CD1c-positive myeloid dendritic cell (primary cell): ENCODE measurements around the gene MYO9B.
"Not testable (repeated sequence)": the region's sequence is repeated elsewhere in the genome, so short reads cannot be mapped to it uniquely, and the experiment has no call there.

Experiments
- DNase-seq: peaks from one replicate; pipeline ENCODE4 v3.0.0-alpha.2; 2016; ENCODE audit errors: extremely low spot score

Gene MYO9B

GRCh38 chr19:17180997-17181702 lies 105.6 kb downstream of the MYO9B start:
- no peak for DNase-seq

DNA sequence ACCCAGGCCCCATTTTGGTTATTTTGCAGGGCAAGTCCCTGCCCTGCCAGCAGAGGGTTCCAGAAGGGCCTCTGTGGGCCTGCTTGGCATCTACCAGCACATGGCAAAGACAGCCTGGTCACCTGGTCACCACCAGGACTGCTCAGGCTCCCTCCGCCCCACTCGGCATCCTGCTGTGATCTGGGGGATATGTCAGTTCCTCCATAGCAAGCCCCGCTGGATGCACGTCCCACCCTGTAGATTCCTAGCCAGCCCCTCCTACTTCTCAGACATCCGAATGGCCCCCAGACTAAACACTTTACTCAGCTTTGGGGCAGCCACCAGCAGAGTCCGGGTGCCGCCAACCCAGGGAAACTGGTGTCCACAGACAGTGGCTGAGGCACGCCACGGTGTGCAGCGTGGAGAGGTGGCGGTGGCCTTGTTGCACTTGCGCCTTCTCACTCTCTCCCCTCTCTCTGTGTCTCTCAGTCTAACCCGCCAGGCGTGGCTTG lies 107.7 kb downstream of the MYO9B start:
- no peak for DNase-seq

DNA sequence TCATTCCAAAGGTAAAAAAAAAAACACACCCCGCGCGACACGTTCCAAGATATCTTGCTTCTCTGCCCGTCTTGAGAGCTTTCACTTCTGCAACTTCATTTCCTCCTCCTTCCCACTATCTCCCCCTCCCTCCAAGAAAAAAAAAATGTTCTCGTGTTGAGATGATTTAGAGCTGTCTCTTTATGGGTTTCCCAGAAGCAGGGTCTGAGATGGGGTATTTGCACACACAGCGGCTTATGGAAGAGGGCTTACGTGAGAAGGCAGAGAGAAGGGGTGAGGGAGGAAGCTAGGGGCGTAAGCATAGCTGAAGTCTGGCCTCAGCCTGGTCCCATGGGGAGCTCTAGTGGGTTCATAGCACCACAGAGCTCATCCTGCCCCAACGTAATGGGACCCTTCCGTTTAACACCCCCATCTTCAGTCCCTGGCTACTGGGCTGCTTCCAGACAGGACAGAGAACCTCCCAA lies 108.3 kb downstream of the MYO9B start:
- peak; percentile 68 for DNase-seq

- DNase-seq, result peak; percentile 54
Observed at GRCh38 chr19:17184371-17184841, 108.8 kb downstream of the MYO9B start.

DNA sequence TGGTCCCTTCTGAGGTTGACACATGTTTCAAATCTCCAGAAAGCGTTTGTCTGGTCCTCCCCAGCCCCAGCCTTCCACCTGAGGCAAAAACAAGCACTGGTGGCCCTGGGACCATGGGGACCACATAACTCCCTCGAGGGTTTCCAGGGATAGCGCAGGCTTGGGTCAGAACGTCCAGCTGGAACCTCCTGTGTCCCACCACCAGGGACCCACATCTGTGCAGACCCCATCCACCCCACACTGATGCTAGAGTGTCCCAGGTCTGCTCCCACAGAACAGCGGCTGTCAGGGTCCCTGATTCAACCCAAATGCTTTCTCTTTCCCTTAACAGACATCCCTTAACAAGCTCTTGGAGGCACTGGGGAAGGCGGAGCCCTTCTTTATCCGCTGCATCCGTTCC lies 110.0 kb downstream of the MYO9B start:
- DNase-seq, result no peak

GRCh38 chr19:17191736-17192135 lies 116.2 kb downstream of the MYO9B start:
- DNase-seq, result not testable (repeated sequence)

- no peak for DNase-seq
Observed at GRCh38 chr19:17192751-17193150, 117.2 kb downstream of the MYO9B start.

DNA sequence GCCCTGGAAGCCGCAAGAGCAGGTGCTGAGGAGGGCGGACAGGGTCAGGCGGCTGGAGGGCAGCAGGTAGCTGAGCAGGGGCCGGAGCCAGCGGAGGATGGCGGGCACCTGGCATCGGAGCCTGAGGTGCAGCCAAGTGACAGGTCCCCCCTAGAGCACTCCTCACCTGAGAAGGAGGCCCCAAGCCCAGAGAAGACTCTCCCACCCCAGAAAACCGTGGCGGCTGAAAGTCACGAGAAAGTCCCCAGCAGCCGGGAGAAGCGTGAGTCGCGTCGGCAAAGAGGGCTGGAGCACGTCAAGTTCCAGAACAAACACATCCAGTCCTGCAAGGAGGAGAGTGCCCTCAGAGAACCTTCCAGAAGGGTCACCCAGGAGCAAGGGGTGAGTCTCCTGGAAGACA lies 119.0 kb downstream of the MYO9B start:
- no peak for DNase-seq

DNA sequence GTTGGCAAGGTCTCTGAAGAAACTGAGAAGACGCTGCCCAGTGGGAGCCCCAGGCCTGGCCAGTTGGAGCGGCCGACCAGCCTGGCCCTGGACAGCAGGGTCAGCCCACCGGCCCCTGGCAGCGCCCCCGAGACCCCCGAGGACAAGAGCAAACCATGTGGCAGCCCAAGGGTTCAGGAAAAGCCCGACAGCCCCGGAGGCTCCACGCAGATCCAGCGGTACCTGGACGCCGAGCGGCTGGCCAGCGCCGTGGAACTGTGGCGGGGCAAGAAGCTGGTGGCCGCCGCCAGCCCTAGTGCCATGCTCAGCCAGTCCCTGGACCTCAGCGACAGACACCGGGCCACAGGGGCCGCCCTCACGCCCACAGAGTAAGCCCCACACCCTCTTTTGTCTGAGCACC lies 119.5 kb downstream of the MYO9B start:
- no peak for DNase-seq

- no peak for DNase-seq
Observed at GRCh38 chr19:17196610-17197009, 121.0 kb downstream of the MYO9B start.

DNA sequence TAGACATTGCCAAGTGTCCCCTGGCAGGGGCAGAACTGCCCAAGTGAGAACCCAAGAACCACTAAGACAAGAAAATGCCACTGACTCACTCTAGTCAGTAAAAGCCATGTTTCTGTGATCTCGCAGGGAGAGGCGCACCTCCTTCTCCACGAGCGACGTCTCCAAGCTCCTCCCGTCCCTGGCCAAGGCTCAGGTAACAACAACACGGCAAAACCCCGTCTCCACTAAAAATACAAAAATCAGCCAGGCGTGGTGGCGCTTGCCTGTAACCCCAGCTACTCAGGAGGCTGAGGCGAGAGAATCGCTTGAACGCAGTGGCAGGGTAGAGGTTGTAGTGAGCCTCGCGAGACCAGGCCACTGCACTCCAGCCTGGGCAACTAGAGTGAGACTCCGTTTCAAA lies 122.1 kb downstream of the MYO9B start:
- no peak for DNase-seq

- no peak for DNase-seq
Observed at GRCh38 chr19:17200408-17201079, 125.0 kb downstream of the MYO9B start.

DNA sequence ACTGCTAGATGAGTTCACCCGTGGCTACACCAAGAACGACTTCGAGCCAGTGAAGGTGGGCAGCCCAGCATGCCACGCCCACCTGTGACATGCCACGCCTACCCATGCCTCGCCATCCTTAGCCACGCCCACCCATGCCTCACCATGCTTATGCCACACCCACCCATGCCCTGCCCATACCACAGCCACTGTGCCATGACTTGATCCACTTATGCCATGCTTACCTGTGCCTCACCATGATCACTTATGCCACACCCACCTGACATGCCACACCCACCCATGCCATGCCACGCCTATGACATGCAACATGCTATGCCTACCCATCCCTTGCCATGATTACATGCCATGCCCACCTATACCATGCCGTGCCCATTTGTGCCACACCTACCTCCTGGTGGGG lies 126.7 kb downstream of the MYO9B start:
- DNase-seq, result peak; percentile 13

DNA sequence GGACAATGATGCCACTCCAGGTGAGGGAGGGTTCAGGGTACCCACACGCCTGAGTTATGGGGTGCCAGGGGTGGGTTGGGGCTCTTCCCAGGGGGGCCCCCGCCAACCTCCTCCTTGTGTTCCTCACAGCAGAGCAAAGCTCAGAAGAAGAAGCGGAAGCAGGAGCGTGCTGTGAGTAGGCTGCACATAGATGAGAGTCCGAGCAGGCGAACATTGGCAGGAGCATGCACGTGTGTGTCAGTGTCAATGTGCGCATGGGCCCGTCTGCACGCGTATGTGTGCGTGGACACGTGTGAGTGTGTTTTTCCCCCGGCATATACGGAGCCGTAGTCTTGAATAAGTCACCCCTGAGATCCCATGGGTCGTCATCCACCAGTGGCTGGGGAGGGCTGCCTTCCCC lies 127.1 kb downstream of the MYO9B start:
- no peak for DNase-seq

DNA sequence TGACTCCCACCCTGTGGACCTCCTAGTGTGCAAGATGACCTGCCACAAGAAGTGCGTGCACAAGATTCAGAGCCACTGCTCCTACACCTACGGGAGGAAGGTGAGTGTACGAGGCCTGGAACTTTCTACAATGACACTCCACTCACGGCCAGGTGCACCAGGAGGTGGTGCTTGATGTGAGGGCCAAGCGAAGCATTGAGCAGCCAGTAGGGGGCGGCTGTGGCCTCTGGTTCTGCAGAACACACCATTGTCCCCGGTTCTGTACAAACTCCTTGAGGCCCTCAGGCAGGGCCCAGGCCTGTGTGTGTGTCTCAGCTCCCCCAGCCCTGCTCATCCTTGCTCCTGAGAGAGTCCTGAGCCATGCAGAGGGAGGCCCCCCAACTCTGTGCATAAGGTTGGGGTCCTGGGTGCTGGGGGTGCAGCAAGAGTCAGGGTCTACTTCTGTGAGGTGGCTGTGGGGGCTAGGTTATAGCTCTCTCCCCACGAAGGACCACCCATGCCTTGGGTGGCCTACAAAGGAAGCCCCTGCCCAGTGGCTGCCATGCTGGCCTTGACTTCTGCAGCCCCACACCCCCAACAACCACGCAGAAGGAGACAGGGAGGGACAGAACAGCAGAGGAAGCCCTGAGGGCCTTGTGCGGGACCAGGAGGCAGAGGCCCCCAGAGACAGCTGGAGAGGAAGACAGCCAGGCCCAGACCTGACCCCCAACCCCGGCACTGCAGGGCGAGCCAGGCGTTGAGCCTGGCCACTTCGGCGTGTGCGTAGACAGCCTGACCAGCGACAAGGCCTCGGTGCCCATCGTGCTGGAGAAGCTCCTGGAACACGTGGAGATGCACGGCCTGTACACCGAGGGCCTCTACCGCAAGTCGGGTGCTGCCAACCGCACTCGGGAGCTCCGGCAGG lies 129.9 kb downstream of the MYO9B start:
- peak; percentile 40 for DNase-seq

- DNase-seq, result no peak
Observed at GRCh38 chr19:17206736-17207581, 131.4 kb downstream of the MYO9B start.

DNA sequence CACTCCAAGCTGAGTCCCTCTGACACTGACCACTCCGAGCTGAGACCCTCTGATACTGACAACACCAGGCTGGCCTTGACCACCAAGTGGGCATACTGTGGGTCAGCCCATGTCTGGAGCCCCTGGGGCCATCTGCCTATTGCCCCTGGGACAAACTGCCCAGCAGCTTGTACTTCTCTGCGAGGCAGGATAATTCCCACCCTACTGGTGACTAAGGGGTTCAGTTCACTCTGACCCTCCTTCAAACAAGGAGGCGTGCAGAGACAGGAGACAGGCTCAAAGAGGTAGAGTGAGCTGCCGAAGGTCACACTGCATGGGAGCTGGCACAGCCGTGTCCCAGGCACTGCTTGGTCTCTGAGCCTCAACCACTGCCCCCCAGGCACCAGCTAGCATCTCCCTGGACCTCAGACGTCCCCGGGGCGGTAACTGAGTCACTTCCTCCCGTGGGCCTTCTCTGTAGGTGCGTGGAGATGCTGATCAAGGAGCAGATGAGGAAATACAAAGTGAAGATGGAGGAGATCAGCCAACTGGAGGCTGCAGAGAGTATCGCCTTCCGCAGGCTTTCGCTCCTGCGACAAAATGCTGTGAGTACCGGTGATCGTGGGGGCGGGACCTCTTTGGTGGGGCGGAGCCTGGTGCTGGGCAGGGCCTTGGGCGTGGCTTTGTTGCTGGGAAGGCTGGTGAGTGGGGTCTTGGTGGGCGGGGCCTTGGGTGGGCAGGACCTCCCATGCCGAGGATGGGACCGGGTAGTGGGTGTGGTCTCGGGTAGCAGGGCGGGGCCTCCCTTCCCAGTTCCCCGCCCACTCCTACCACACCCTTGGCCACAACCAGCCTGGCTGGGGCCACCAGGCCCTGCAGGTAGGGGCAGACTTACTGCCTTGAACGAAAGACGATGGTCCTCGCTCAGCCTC lies 133.8 kb downstream of the MYO9B start:
- peak; percentile 15 for DNase-seq

DNA sequence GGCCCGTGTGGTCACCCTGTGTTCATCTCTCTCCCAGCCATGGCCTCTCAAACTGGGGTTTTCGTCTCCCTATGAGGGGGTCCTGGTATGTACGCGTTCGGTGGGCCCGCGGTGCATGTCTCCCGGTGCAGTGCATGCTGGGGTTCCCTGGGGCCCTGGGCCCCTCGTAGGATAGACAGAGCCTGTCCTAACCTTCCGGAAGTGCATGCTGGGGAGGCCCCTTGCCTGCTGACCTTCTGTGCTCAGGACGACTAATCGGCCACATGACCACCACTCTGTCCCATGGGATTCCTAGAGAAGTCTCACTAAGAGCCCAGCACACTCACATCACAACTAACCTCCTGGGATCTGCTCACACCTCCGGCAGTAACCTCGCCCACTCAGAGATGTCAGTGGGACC lies 134.7 kb downstream of the MYO9B start:
- DNase-seq, result no peak

DNA sequence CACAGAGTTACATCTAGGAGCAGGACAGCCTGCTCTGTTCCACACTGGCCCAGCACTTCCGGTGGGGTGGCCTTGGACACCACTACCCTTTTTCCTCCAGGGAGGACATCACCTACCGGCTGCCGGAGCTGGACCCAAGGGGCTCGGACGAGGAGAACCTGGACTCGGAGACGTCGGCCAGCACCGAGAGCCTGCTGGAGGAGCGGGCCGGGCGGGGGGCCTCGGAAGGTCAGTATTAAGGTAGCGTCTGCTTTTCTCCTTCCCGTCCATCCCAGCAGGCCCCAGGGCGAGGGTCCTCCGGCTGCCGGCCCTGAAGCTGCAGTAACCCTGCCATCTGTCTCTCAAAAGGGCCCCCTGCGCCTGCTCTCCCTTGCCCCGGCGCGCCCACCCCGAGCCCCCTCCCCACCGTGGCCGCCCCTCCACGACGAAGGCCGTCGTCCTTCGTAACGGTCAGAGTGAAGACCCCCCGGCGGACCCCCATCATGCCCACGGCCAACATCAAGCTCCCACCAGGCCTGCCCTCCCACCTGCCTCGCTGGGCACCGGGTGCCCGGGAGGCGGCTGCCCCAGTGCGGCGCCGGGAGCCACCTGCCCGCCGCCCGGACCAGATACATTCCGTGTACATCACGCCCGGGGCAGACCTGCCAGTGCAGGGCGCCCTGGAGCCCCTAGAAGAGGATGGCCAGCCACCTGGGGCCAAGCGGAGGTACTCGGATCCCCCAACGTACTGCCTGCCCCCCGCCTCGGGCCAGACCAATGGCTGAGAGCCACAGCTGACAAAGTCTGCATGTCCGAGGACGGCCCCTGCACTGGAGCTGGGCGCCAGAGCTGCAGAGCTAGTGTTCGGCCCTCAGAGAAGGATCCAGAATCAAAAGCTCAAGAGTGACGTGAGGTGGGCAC lies 136.2 kb downstream of the MYO9B start:
- DNase-seq, result no peak
